ENCODE data around the gene TEX19. TPM values are rescaled to one million over a fixed set of nuclear protein-coding genes. Genes with fewer than 3 reads are reported as not detected.

The TEX19 gene
- total and polyA plus RNA-seq, 11 donors: not detected

GRCh38 chr17:82343560-82343959 lies 15.5 kb upstream of the TEX19 start:
- no peak overlapping the region for H3K27ac ChIP-seq
- intact Hi-C loops (cut with DNase I): no loop called here
- TF ChIP-seq, protein P1, sequence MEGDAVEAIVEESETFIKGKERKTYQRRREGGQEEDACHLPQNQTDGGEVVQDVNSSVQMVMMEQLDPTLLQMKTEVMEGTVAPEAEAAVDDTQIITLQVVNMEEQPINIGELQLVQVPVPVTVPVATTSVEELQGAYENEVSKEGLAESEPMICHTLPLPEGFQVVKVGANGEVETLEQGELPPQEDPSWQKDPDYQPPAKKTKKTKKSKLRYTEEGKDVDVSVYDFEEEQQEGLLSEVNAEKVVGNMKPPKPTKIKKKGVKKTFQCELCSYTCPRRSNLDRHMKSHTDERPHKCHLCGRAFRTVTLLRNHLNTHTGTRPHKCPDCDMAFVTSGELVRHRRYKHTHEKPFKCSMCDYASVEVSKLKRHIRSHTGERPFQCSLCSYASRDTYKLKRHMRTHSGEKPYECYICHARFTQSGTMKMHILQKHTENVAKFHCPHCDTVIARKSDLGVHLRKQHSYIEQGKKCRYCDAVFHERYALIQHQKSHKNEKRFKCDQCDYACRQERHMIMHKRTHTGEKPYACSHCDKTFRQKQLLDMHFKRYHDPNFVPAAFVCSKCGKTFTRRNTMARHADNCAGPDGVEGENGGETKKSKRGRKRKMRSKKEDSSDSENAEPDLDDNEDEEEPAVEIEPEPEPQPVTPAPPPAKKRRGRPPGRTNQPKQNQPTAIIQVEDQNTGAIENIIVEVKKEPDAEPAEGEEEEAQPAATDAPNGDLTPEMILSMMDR (IDR thresholded peaks at IDR 0.05): no peak
- TF ChIP-seq POLR2A (IDR thresholded peaks at IDR 0.05): no peak
- no peaks in the 10 kb centered on the region for H3K9me3 ChIP-seq
- H3K36me3 ChIP-seq: no peaks in the 10 kb centered on the region
- no peak overlapping the region for H3K4me3 ChIP-seq
- ATAC-seq (no peak), DNase-seq (no peak)
- peaks cover 0 to 12% (median 9%) of the 10 kb centered on the region in 12 donors for H3K4me1 ChIP-seq
- peaks cover 0 to 3% (median 0%) of the 10 kb centered on the region in 9 donors for H3K27me3 ChIP-seq
- 92 to 98% (median 94%) methylated on average over 5 of the region's 5 CpGs for WGBS, 4 donors

DNA sequence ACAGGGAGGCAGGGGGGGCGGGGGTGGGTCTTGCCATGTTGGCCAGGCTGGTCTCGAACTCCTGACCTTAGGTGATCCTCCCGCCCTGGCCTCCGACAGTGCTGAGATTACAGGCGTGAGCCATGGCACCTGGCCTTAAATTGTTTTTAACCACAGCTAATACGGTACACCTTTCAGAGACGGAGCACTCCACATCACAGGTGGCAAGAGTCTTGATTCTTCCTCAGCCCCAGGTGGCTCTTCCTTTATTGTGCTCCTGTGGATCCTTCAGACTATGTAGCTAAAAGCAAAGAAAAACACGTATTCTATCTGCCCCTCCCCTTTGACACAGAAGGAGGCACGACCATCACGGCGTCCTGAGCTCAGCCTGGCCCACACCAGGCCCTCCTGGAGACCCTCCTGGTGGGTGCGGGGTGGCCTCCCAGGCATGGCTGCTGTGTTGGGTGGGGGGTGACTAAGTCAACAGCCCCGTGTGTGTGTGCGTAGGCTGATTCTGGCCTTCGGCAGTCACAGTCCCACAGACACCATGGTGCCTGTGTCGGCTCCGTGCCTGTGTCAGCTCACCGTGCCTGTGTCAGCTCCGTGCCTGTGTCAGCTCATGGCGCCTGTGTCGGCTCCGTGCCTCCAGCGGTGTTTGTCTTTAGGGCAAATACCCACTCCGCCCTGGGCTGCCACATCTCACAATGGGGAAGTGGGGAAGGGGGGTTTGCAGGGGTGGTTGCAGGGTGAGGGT lies 14.7 kb upstream of the TEX19 start:
- TF ChIP-seq, protein P1 (IDR thresholded peaks at IDR 0.05): no peak
- no peak for TF ChIP-seq POLR2A (IDR thresholded peaks at IDR 0.05)
- no peaks in the 10 kb centered on the region for H3K9me3 ChIP-seq
- H3K36me3 ChIP-seq: no peaks in the 10 kb centered on the region
- DNase-seq: no peak
- 74 to 90% (median 88%) methylated on average over 16 to 24 of the region's 24 CpGs for WGBS, 4 donors
- intact Hi-C loops (cut with DNase I): no loop called here
- H3K27me3 ChIP-seq: peaks cover 0 to 3% (median 0%) of the 10 kb centered on the region in 9 donors
- peaks cover 0 to 8% (median 3%) of the 10 kb centered on the region in 12 donors for H3K4me1 ChIP-seq
- H3K27ac ChIP-seq: no peak overlapping the region
- H3K4me3 ChIP-seq: no peak overlapping the region
- no peak for ATAC-seq

GRCh38 chr17:82345151-82345976 lies 13.7 kb upstream of the TEX19 start:
- intact Hi-C loops (cut with DNase I): loop anchor here in 1 of 10 donors (5.0 kb wide), 1 partner anchor 427 kb away; no protein-coding TSS in a partner anchor
- Histone ChIP-seq H3K27me3 (peaks cover 0 to 3% (median 0%) of the 10 kb centered on the region in 9 donors), H3K36me3 (no peaks in the 10 kb centered on the region), H3K27ac (no peak overlapping the region), H3K4me1 (peaks cover 0 to 8% (median 0%) of the 10 kb centered on the region in 12 donors), H3K4me3 (no peak overlapping the region), H3K9me3 (no peaks in the 10 kb centered on the region)
- no peak for TF ChIP-seq POLR2A (IDR thresholded peaks at IDR 0.05)
- TF ChIP-seq, protein P1 (IDR thresholded peaks at IDR 0.05): no peak
- DNase-seq (no peak), ATAC-seq (no peak)
- WGBS, 4 donors: 87 to 91% (median 88%) methylated on average over 42 of the region's 42 CpGs
